ENCODE data around the gene UBALD1. TPM values are rescaled to one million over a fixed set of nuclear protein-coding genes. Genes with fewer than 3 reads are reported as not detected.
"Not testable (repeated sequence)": the region's sequence is repeated elsewhere in the genome, so short reads cannot be mapped to it uniquely, and the experiment has no call there.

The UBALD1 gene
- polyA plus RNA-seq, 1 donor (not counting 4 experiments of a cell fraction or from before 2014, with no cell fraction given), result 4.0 TPM

- dilution Hi-C loops (cut with MboI; ENCODE audit: extremely low pct_ligation_motif_present, low sequenced_read_pairs), result no loop called here
- peaks cover 2% of the 10 kb centered on the region for H3K4me1 ChIP-seq (ENCODE audit: control insufficient read depth, extremely low read depth, insufficient read depth, low read length)
These were observed 38.7 kb downstream of the UBALD1 start for GRCh38 chr16:4576008-4576407.

GRCh38 chr16:4574919-4575705 lies 39.6 kb downstream of the UBALD1 start:
- TF ChIP-seq EZH2 (IDR thresholded peaks at IDR 0.05; ENCODE audit: low read length) (no peak), CTCF (optimal IDR thresholded peaks at IDR 0.05 in 1 of 3, IDR thresholded peaks at IDR 0.05 in 1 of 3, conservative IDR thresholded peaks at IDR 0.05 in 1 of 3; ENCODE audit: extremely low read depth in 1 of 3, insufficient read depth in 2 of 3, low read length in 3 of 3) (peak in 1 of 3 experiments; percentile 3)
- H3K4me2 ChIP-seq (ENCODE audit: control insufficient read depth, extremely low read depth, insufficient read depth, low read depth, low read length), result no peak overlapping the region
- FAIRE-seq, result no peak

More at GRCh38 chr16:4576008-4576407, 38.7 kb downstream of the UBALD1 start:
- Histone ChIP-seq H4K20me1 (ENCODE audit: control insufficient read depth, extremely low read depth, insufficient read depth, low read length) (no peaks in the 10 kb centered on the region), H3K9ac (ENCODE audit: control insufficient read depth, extremely low read depth, insufficient read depth, low read length) (no peak overlapping the region), H2AFZ (ENCODE audit: control insufficient read depth, low read length) (no peak overlapping the region), H3K27me3 (ENCODE audit: control insufficient read depth, extremely low read depth, insufficient read depth, low read length) (peaks cover 2% of the 10 kb centered on the region), H3K79me2 (ENCODE audit: control insufficient read depth, insufficient read depth, low read length) (no peaks in the 10 kb centered on the region), H3K9me3 (ENCODE audit: control insufficient read depth, low read depth, low read length) (no peaks in the 10 kb centered on the region), H3K4me2 (ENCODE audit: control insufficient read depth, extremely low read depth, insufficient read depth, low read depth, low read length) (no peak overlapping the region), H3K27ac (ENCODE audit: control insufficient read depth, insufficient read depth, low read length) (no peak overlapping the region), H3K36me3 (ENCODE audit: control insufficient read depth in 2 of 2, extremely low read depth in 1 of 2, insufficient read depth in 2 of 2, low read length in 2 of 2) (no peaks in the 10 kb centered on the region), H3K9me1 (ENCODE audit: control insufficient read depth, extremely low read depth, insufficient read depth, low read length) (no peaks in the 10 kb centered on the region), H3K4me3 (ENCODE audit: control insufficient read depth in 2 of 3, extremely low read depth in 1 of 3, insufficient read depth in 2 of 3, low read depth in 1 of 3, low read length in 3 of 3) (no peak overlapping the region)
- TF ChIP-seq EZH2 (IDR thresholded peaks at IDR 0.05; ENCODE audit: low read length), result no peak
- TF ChIP-seq CTCF (optimal IDR thresholded peaks at IDR 0.05 in 1 of 3, IDR thresholded peaks at IDR 0.05 in 1 of 3, conservative IDR thresholded peaks at IDR 0.05 in 1 of 3; ENCODE audit: extremely low read depth in 1 of 3, insufficient read depth in 2 of 3, low read length in 3 of 3), result no peak
- DNase-seq (ENCODE audit: low read depth, low spot score) (no peak), FAIRE-seq (no peak)

GRCh38 chr16:4573926-4574325 lies 40.8 kb downstream of the UBALD1 start:
- H3K4me3 ChIP-seq (ENCODE audit: control insufficient read depth in 2 of 3, extremely low read depth in 1 of 3, insufficient read depth in 2 of 3, low read depth in 1 of 3, low read length in 3 of 3); H4K20me1 ChIP-seq (ENCODE audit: control insufficient read depth, extremely low read depth, insufficient read depth, low read length); H3K9me3 ChIP-seq (ENCODE audit: control insufficient read depth, low read depth, low read length); H3K4me1 ChIP-seq (ENCODE audit: control insufficient read depth, extremely low read depth, insufficient read depth, low read length); dilution Hi-C loops (cut with MboI; ENCODE audit: extremely low pct_ligation_motif_present, low sequenced_read_pairs); H3K27me3 ChIP-seq (ENCODE audit: control insufficient read depth, extremely low read depth, insufficient read depth, low read length); H2AFZ ChIP-seq (ENCODE audit: control insufficient read depth, low read length); DNase-seq (ENCODE audit: low read depth, low spot score); H3K4me2 ChIP-seq (ENCODE audit: control insufficient read depth, extremely low read depth, insufficient read depth, low read depth, low read length); H3K9ac ChIP-seq (ENCODE audit: control insufficient read depth, extremely low read depth, insufficient read depth, low read length); FAIRE-seq; H3K27ac ChIP-seq (ENCODE audit: control insufficient read depth, insufficient read depth, low read length); H3K9me1 ChIP-seq (ENCODE audit: control insufficient read depth, extremely low read depth, insufficient read depth, low read length); H3K79me2 ChIP-seq (ENCODE audit: control insufficient read depth, insufficient read depth, low read length); H3K36me3 ChIP-seq (ENCODE audit: control insufficient read depth in 2 of 2, extremely low read depth in 1 of 2, insufficient read depth in 2 of 2, low read length in 2 of 2): not testable (repeated sequence)

More at GRCh38 chr16:4574919-4575705, 39.6 kb downstream of the UBALD1 start:
- H3K9me1 ChIP-seq (ENCODE audit: control insufficient read depth, extremely low read depth, insufficient read depth, low read length), result no peaks in the 10 kb centered on the region
- no peaks in the 10 kb centered on the region for H3K79me2 ChIP-seq (ENCODE audit: control insufficient read depth, insufficient read depth, low read length)
- H3K27me3 ChIP-seq (ENCODE audit: control insufficient read depth, extremely low read depth, insufficient read depth, low read length), result peaks cover 2% of the 10 kb centered on the region
- no peak overlapping the region for H3K27ac ChIP-seq (ENCODE audit: control insufficient read depth, insufficient read depth, low read length)
- no peak overlapping the region for H3K9ac ChIP-seq (ENCODE audit: control insufficient read depth, extremely low read depth, insufficient read depth, low read length)
- no peaks in the 10 kb centered on the region for H3K36me3 ChIP-seq (ENCODE audit: control insufficient read depth in 2 of 2, extremely low read depth in 1 of 2, insufficient read depth in 2 of 2, low read length in 2 of 2)
- no peaks in the 10 kb centered on the region for H3K9me3 ChIP-seq (ENCODE audit: control insufficient read depth, low read depth, low read length)
- no peak overlapping the region for H3K4me3 ChIP-seq (ENCODE audit: control insufficient read depth in 2 of 3, extremely low read depth in 1 of 3, insufficient read depth in 2 of 3, low read depth in 1 of 3, low read length in 3 of 3)
- dilution Hi-C loops (cut with MboI; ENCODE audit: extremely low pct_ligation_motif_present, low sequenced_read_pairs), result no loop called here
- no peaks in the 10 kb centered on the region for H3K4me1 ChIP-seq (ENCODE audit: control insufficient read depth, extremely low read depth, insufficient read depth, low read length)
- H2AFZ ChIP-seq (ENCODE audit: control insufficient read depth, low read length), result no peak overlapping the region
- no peaks in the 10 kb centered on the region for H4K20me1 ChIP-seq (ENCODE audit: control insufficient read depth, extremely low read depth, insufficient read depth, low read length)
- DNase-seq (ENCODE audit: low read depth, low spot score), result no peak
